HG03342 (cell line): ENCODE results near the gene MYBPC3.
A peak's percentile ranks its signal among the peaks of the same experiment; 100 is the strongest.
"Not testable (repeated sequence)": the region's sequence is repeated elsewhere in the genome, so short reads cannot be mapped to it uniquely, and the experiment has no call there.

ENCODE experiments used
- ATAC-seq: cut with Tn5 transposase; IDR thresholded peaks from one replicate; pipeline ENCODE4 v1.9.1; 2021; ENCODE audit warnings: mild to moderate bottlenecking, moderate library complexity; ENCODE audit not compliant: unreplicated experiment

The MYBPC3 gene

GRCh38 chr11:47326198-47326597 is 26.3 kb downstream of the MYBPC3 start:
- no peak for ATAC-seq

GRCh38 chr11:47325271-47326041 is 27.0 kb downstream of the MYBPC3 start:
- no peak for ATAC-seq

- ATAC-seq, result no peak
Observed at GRCh38 chr11:47324520-47324919, 28.0 kb downstream of the MYBPC3 start.

- no peak for ATAC-seq
Observed at GRCh38 chr11:47318166-47318565, 34.3 kb downstream of the MYBPC3 start.

GRCh38 chr11:47317064-47317828 is 35.3 kb downstream of the MYBPC3 start:
- ATAC-seq, result peak; percentile 64

GRCh38 chr11:47316501-47316900 is 36.0 kb downstream of the MYBPC3 start:
- not testable (repeated sequence) for ATAC-seq

GRCh38 chr11:47314992-47315391 is 37.5 kb downstream of the MYBPC3 start:
- ATAC-seq, result no peak

GRCh38 chr11:47308050-47308823 is 44.3 kb downstream of the MYBPC3 start:
- no peak for ATAC-seq

GRCh38 chr11:47306484-47306844 is 46.0 kb downstream of the MYBPC3 start:
- ATAC-seq, result no peak

- ATAC-seq, result no peak
Observed at GRCh38 chr11:47305734-47306483, 46.6 kb downstream of the MYBPC3 start.

GRCh38 chr11:47302853-47303252 is 49.6 kb downstream of the MYBPC3 start:
- no peak for ATAC-seq

GRCh38 chr11:47299078-47299477 is 53.4 kb downstream of the MYBPC3 start:
- no peak for ATAC-seq

- no peak for ATAC-seq
Observed at GRCh38 chr11:47296045-47296444, 56.5 kb downstream of the MYBPC3 start.

GRCh38 chr11:47295385-47295784 is 57.1 kb downstream of the MYBPC3 start:
- ATAC-seq, result no peak

- no peak for ATAC-seq
Observed at GRCh38 chr11:47289856-47290255, 62.6 kb downstream of the MYBPC3 start.

- no peak for ATAC-seq
Observed at GRCh38 chr11:47288066-47288465, 64.4 kb downstream of the MYBPC3 start.

- no peak for ATAC-seq
Observed at GRCh38 chr11:47285969-47286770, 66.3 kb downstream of the MYBPC3 start.

- ATAC-seq, result no peak
Observed at GRCh38 chr11:47284151-47284550, 68.4 kb downstream of the MYBPC3 start.

- ATAC-seq, result no peak
Observed at GRCh38 chr11:47282462-47282861, 70.0 kb downstream of the MYBPC3 start.
